Neural progenitor cell (in vitro differentiated cells): ENCODE measurements around the gene CD19. TPM values are rescaled to one million over a fixed set of nuclear protein-coding genes. Genes with fewer than 3 reads are reported as not detected.
A peak's percentile ranks its signal among the peaks of the same experiment; 100 is the strongest.

Experiments used
- DNase-seq: peaks from one replicate; pipeline ENCODE4 v3.0.0-alpha.2; 2016; ENCODE audit warnings: low spot score
- H2AFZ ChIP-seq: fragments of 200-600 bp; sonication (generic); replicated peaks from 2 replicates; pipeline ENCODE4 v1.6.1; 2016; ENCODE audit warnings: antibody characterized with exemption
- H3F3A ChIP-seq: fragments of 200-600 bp; sonication (generic); 2 replicates; pipeline ENCODE4 v1.6.1; 2016; ENCODE audit warnings: antibody characterized with exemption, low read depth
- H3K27ac ChIP-seq: fragments of 200-600 bp; sonication (generic); 2 replicates; pipeline ENCODE4 v1.5.1; 2016; ENCODE audit warnings: mild to moderate bottlenecking
- H3K27me3 ChIP-seq: fragments of 200-600 bp; sonication (generic); 2 replicates; pipeline ENCODE4 v1.6.1; 2016; ENCODE audit warnings: mild to moderate bottlenecking, moderate library complexity
- H3K36me3 ChIP-seq: fragments of 200-600 bp; sonication (generic); 2 replicates; pipeline ENCODE4 v1.5.1; 2016
- H3K4me1 ChIP-seq: fragments of 200-600 bp; sonication (generic); 2 replicates; pipeline ENCODE4 v1.6.1; 2016; ENCODE audit warnings: mixed run types
- H3K4me2 ChIP-seq: fragments of 200-600 bp; sonication (generic); 2 replicates; pipeline ENCODE4 v1.6.1; 2016
- H3K4me3 ChIP-seq: fragments of 200-600 bp; sonication (generic); 2 replicates; pipeline ENCODE4 v1.5.1; 2016
- H3K79me2 ChIP-seq: fragments of 200-600 bp; sonication (generic); 2 replicates; pipeline ENCODE4 v1.6.1; 2016; ENCODE audit warnings: low read depth
- H3K9ac ChIP-seq: fragments of 200-600 bp; sonication (generic); 2 replicates; pipeline ENCODE4 v1.6.1; 2016
- H3K9me3 ChIP-seq: fragments of 200-600 bp; sonication (generic); 2 replicates; pipeline ENCODE4 v1.5.1; 2016; ENCODE audit warnings: low read depth
- H4K20me1 ChIP-seq: fragments of 200-600 bp; sonication (generic); 2 replicates; pipeline ENCODE4 v1.6.1; 2016; ENCODE audit warnings: low read depth
- H3K27ac Mint-ChIP-seq: 3 replicates; pipeline ENCODE4 v1.8.0; 2021; ENCODE audit warnings: mixed read lengths
- H3K27me3 Mint-ChIP-seq: 2 replicates; pipeline ENCODE4 v1.8.0; 2022; ENCODE audit warnings: low read depth, mild to moderate bottlenecking, inconsistent platforms, moderate library complexity, mixed read lengths; ENCODE audit not compliant: insufficient read depth
- H3K36me3 Mint-ChIP-seq: 3 replicates; pipeline ENCODE4 v1.8.0; 2021; ENCODE audit warnings: mixed read lengths
- H3K4me1 Mint-ChIP-seq: 3 replicates; pipeline ENCODE4 v1.8.0; 2021; ENCODE audit warnings: mixed read lengths
- H3K4me3 Mint-ChIP-seq: 3 replicates; pipeline ENCODE4 v1.8.0; 2021; ENCODE audit warnings: mild to moderate bottlenecking, moderate library complexity, mixed read lengths
- H3K9me3 Mint-ChIP-seq: 3 replicates; pipeline ENCODE4 v1.8.0; 2020; ENCODE audit warnings: mixed read lengths
- EZH2 ChIP-seq: fragments of 200-600 bp; sonication (generic); IDR thresholded peaks from 2 replicates; pipeline ENCODE4 v1.6.1; 2017; ENCODE audit warnings: antibody characterized with exemption, mild to moderate bottlenecking, moderate library complexity
- EZH2phosphoT487 ChIP-seq: fragments of 200-600 bp; sonication (generic); IDR thresholded peaks from 2 replicates; pipeline ENCODE4 v1.6.1; 2017; ENCODE audit warnings: antibody characterized with exemption
- total RNA-seq: library from RNA; depleted of rRNA; stranded (reverse); fragments of >200 nt; gene quantifications from 2 replicates; pipeline ENCODE4 v1.2.3, GENCODE V29; 2015; ENCODE audit warnings: low replicate concordance
- TF ChIP-seq, protein P1 (sequence below): fragments of 200-600 bp; sonication (generic); IDR thresholded peaks from 2 replicates; pipeline ENCODE4 v1.5.1; 2017; ENCODE audit warnings: antibody characterized with exemption, mild to moderate bottlenecking

The CD19 gene
- total RNA-seq, 1 donor from 2014 or later, result not detected

DNA sequence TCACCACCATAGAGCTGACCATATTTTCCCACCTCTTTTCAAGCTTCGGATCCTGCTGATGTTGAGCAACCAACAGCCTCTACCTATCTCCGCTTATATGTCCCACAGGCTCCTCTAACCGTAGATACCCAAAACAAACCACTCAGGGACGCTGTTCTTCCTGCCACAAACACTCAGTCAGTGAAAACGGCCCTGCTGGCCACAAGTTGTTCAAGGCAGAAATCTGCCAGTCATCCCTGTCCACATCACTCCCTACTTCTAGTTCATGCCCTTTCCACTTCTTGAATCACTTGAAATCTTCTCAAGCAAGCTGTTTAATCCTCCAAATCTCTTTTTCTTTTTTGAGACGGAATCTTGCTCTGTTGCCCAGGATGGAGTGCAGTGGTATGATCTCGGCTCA lies 14.7 kb upstream of the CD19 start:
- Histone ChIP-seq H3K79me2 (no peaks in the 10 kb centered on the region), H3K27ac (no peak overlapping the region), H3K36me3 (no peaks in the 10 kb centered on the region), H3F3A (no peaks in the 10 kb centered on the region), H3K9ac (no peak overlapping the region), H3K4me1 (no peaks in the 10 kb centered on the region), H3K9me3 (no peaks in the 10 kb centered on the region), H3K4me3 (no peak overlapping the region), H2AFZ (no peak overlapping the region), H4K20me1 (no peaks in the 10 kb centered on the region), H3K27me3 (no peaks in the 10 kb centered on the region), H3K4me2 (no peak overlapping the region)
- Mint-ChIP-seq H3K27ac (peak overlapping the region; percentile 23), H3K36me3 (peaks cover 8% of the 10 kb centered on the region), H3K27me3 (peaks cover 4% of the 10 kb centered on the region), H3K9me3 (no peaks in the 10 kb centered on the region), H3K4me1 (peaks cover 8% of the 10 kb centered on the region), H3K4me3 (no peak overlapping the region)
- no peak for DNase-seq
- no peak for TF ChIP-seq EZH2

DNA sequence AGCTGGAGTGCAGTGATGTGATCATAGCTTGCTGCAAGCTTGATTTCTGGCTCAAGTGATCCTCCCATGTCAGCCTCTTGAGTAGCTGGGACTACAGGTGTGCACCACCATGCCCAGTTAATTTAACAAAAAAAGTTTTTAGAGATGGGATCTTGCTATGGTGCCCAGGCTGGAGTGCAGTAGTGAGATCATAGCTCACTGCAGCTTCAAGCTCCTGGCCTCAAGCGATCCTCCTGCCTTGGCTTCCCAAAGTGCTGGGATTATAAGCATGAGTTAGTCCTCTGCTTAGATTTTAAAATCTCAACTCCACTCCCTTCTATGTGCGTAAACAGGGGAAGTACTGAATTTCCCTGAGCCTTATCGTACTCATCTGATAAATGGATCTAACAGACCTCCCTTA lies 13.1 kb upstream of the CD19 start:
- H4K20me1 ChIP-seq, result no peaks in the 10 kb centered on the region
- no peak overlapping the region for H3K27ac Mint-ChIP-seq
- no peaks in the 10 kb centered on the region for H3K79me2 ChIP-seq
- H3K27me3 Mint-ChIP-seq, result peaks cover 4% of the 10 kb centered on the region
- DNase-seq, result no peak
- no peak overlapping the region for H3K27ac ChIP-seq
- no peaks in the 10 kb centered on the region for H3K4me1 ChIP-seq
- no peak overlapping the region for H2AFZ ChIP-seq
- no peaks in the 10 kb centered on the region for H3K9me3 ChIP-seq
- TF ChIP-seq EZH2, result no peak
- TF ChIP-seq, protein P1, sequence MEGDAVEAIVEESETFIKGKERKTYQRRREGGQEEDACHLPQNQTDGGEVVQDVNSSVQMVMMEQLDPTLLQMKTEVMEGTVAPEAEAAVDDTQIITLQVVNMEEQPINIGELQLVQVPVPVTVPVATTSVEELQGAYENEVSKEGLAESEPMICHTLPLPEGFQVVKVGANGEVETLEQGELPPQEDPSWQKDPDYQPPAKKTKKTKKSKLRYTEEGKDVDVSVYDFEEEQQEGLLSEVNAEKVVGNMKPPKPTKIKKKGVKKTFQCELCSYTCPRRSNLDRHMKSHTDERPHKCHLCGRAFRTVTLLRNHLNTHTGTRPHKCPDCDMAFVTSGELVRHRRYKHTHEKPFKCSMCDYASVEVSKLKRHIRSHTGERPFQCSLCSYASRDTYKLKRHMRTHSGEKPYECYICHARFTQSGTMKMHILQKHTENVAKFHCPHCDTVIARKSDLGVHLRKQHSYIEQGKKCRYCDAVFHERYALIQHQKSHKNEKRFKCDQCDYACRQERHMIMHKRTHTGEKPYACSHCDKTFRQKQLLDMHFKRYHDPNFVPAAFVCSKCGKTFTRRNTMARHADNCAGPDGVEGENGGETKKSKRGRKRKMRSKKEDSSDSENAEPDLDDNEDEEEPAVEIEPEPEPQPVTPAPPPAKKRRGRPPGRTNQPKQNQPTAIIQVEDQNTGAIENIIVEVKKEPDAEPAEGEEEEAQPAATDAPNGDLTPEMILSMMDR, result no peak
- no peak for TF ChIP-seq EZH2phosphoT487
- no peaks in the 10 kb centered on the region for H3K36me3 ChIP-seq
- H3K4me1 Mint-ChIP-seq, result peaks cover 3% of the 10 kb centered on the region
- no peaks in the 10 kb centered on the region for H3K9me3 Mint-ChIP-seq
- no peak overlapping the region for H3K4me3 Mint-ChIP-seq
- H3K4me2 ChIP-seq, result no peak overlapping the region
- H3K4me3 ChIP-seq, result no peak overlapping the region
- peaks cover 4% of the 10 kb centered on the region for H3F3A ChIP-seq
- H3K27me3 ChIP-seq, result no peaks in the 10 kb centered on the region
- H3K9ac ChIP-seq, result no peak overlapping the region
- H3K36me3 Mint-ChIP-seq, result peaks cover 8% of the 10 kb centered on the region

DNA sequence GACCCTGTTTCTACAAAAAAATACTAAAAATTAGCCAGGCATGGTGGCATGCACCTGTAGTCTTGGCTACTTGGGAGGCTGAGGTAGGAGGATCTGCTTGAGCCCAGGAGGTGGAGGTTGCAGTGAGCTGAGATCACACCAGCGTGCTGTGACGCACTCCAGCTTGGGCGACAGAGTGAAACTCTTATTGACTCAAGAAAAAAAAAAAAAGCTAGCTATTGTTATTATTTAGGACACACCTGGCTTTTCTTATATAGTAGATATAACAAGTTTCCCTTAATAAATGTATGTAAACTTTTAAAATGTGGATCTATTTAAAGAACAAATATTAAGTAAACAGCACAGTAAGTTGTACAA lies 8.6 kb upstream of the CD19 start:
- Histone ChIP-seq H3K4me2 (no peak overlapping the region), H3F3A (peaks cover 31% of the 10 kb centered on the region)
- no peak for DNase-seq

More for the DNA sequence above, 8.6 kb upstream of the CD19 start:
- Histone ChIP-seq H3K27me3 (no peaks in the 10 kb centered on the region), H3K36me3 (no peaks in the 10 kb centered on the region), H3K27ac (no peak overlapping the region), H3K9ac (no peak overlapping the region), H4K20me1 (no peaks in the 10 kb centered on the region), H3K4me3 (no peak overlapping the region), H3K9me3 (no peaks in the 10 kb centered on the region), H3K79me2 (no peaks in the 10 kb centered on the region), H3K4me1 (no peaks in the 10 kb centered on the region), H2AFZ (no peak overlapping the region)
- no peak overlapping the region for H3K27ac Mint-ChIP-seq
- H3K4me3 Mint-ChIP-seq, result peak overlapping the region; percentile 93
- TF ChIP-seq, protein P1, result no peak
- TF ChIP-seq EZH2, result no peak
- no peak for TF ChIP-seq EZH2phosphoT487
- no peaks in the 10 kb centered on the region for H3K36me3 Mint-ChIP-seq
- H3K9me3 Mint-ChIP-seq, result no peaks in the 10 kb centered on the region
- peaks cover 4% of the 10 kb centered on the region for H3K27me3 Mint-ChIP-seq
- peaks cover 13% of the 10 kb centered on the region for H3K4me1 Mint-ChIP-seq
